Dermis blood vessel endothelial cell (primary cell): ENCODE measurements around the gene EDA. TPM values are rescaled to one million over a fixed set of nuclear protein-coding genes. Genes with fewer than 3 reads are reported as not detected.

Source experiments
- DNase-seq: peaks from one replicate; pipeline ENCODE4 v3.0.0; 2010
- total RNA-seq: library from RNA; depleted of rRNA; stranded (reverse); fragments of >200 nt; gene quantifications from 2 replicates; pipeline ENCODE4 v1.2.3, GENCODE V29; 2014

EDA gene
- total RNA-seq, 1 donor from 2014 or later = 3.1 TPM

DNA sequence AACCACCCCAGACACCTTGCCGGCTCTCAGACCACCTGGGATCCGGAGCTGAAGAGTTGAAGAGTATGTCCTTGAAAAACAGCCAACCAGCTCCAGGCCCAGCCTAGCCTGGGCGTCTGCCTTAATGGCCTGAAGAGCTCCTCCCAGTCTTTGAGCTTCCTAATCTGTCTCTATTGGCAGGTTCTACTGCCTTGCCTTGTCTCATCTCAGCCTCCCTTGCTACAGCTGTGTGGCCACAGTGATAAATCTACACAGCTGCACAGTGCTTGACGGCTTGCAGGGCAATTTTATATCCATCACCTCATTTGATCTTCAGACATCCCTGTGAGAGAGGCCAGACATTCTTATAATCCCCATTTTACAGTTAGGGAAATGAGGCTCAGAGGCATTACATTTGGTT is 413.9 kb downstream of the EDA start:
- no peak for DNase-seq

DNA sequence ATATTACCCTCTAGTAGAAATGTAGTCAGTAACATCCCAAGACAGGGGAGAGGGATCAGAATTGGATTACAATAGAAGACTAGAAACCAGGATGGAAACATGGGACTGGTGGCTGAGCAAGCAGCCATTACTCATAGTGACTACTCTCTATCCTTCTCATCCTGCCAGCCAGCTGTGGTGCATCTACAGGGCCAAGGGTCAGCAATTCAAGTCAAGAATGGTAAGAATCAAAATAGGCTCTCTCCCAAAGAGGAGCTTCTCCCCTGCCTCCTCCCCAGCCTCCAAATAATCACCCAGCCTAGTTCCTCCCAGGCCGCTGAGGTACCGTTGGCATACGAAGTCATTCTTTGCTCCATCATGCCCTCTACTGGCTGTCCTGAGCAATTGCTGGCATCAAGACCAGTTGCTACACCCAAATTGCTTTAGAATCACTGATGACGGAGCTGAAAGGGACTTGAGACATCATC is 414.4 kb downstream of the EDA start:
- DNase-seq = peak; percentile 72

DNA sequence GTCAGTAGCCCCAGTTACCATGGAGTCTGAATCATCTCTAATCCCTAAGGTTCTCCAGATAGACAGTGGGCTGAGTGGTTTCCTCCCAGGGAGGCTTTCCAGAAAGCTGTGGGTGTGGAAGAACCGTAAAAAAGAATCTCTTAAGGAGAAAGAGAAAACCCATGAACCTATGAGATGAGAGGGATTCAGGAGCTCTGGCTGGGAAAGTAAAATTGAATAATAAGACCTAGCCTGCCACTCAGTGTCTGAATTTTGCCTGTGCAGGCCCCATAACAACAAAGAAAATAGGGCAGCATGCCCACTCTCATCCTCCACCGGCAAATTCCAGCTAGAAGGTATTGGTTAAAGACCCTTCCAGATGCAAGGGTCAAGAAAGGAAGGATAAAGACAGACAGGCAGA is 416.9 kb downstream of the EDA start:
- peak; percentile 18 for DNase-seq

DNA sequence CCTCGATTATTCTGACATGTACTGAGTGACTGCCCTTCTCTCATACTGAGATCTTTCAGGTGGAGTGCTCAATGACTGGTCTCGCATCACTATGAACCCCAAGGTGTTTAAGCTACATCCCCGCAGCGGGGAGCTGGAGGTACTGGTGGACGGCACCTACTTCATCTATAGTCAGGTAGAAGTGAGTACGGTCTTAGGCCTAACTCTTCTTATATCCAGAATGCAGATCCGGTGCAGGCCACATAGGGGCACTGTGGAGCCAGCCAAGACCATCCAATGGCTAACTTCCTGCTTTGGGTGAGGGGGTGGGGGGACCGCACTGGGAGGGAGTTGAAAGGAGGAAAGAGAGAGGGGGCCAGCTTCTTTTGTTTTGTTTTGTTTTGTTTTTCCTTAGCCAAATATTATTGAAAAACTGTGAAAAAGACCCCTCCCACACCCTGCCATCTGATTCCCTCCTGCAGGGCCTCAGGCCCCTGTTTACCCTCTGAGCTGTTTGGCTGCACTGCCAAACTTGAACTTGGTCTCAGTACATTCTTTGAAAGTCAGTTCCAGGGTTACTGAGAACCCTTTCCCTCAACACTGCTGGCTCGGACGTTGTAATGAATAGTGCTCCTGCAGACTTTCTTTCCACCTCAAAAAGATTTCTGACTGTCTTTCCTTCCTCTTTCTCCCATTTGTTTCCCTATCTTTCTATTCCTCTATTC is 417.6 kb downstream of the EDA start:
- DNase-seq = peak; percentile 73

DNA sequence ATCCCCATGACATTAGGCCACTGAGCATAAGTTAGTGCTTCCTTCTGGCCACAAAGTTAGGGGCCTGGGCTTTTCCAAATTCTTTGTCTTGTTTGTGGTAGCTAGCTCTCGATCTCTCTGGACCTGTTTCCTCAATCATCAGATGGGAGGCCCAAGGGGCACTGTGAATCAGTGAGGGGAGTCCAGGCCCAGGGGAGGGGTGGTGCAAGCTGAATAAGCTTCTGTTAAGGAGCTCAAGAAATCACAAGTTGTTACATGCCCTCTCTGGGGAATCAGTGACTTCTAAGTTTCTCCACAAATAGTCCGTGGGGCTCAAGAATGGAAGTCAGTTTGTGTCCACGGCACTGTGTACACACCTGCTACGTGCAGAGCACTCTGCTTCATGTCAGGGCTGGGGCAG is 418.7 kb downstream of the EDA start:
- DNase-seq = no peak

DNA sequence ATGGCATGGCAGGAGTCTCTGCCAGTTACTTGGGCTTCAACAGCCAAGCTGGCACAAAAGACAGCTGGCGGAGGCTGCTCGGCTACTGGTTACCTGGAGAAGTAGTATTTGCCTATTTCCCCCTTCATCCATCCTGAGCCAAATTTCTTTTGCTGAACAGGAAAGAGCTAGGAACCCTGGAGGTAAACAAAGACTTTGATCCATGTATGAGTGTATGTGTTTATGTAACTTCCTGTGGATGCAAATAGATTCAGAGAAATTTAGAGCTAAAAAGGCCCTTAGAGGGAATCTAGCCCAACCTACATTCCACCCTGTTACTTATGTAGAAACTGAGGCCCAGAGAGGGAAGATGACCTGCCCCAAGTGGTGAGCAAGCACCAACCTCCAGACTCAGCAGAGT is 422.6 kb downstream of the EDA start:
- no peak for DNase-seq

DNA sequence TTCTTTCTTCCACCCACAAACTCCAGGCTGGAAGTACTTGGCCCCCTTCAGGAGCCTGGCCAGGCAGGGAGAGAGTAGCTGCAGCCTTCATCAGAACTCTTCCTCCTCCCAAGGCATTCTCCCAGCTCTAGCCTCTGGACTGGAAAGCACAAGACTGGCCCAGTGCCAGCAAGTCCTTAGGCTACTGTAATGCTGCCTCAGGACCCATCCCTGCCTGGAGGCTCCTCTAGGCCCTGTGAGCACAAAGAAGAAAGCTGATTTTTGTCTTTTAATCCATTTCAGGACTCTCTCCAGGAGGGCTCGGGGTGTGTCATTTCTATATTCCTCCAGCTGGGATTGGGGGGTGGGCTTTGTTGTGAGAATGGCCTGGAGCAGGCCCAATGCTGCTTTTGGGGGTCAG is 423.0 kb downstream of the EDA start:
- peak; percentile 31 for DNase-seq

DNA sequence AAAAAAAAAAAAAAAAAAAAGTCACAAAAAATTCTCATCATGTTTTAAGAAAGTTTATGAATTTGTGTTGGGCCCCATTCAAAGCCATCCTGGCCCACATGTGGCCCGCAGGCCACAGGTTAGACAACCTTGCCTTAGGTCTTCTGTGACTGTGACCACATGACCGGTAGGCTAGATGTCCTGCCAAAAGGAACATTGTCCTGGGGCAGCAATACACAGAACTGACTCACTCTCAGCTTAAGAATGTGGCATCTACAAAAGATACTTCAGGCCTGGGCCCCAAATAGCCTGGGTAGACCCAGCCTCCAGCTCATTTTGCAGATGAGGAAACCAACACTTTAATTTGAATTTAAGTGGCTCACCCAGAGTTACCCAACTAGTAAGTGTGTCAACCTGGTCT is 423.8 kb downstream of the EDA start:
- peak; percentile 24 for DNase-seq

DNA sequence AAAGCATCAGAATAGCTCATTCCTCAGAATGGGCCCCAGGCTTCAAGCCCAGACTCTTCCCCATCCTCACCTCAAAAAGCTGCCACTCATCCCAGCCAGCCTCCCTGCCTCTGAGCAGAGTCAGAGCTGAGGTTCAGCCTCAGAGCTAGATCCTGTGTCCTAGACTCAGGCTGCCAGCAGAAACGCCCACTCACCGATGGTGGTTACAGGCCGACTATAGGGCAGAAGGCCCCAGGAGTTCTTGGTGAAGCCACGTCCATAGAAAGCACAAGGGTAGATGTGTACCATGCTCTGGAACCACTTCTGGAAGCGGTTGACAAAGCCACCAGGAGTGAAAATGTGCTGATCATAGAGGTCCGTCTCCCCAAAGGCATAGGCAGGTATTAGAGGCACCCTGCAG is 426.1 kb downstream of the EDA start:
- DNase-seq = no peak

DNA sequence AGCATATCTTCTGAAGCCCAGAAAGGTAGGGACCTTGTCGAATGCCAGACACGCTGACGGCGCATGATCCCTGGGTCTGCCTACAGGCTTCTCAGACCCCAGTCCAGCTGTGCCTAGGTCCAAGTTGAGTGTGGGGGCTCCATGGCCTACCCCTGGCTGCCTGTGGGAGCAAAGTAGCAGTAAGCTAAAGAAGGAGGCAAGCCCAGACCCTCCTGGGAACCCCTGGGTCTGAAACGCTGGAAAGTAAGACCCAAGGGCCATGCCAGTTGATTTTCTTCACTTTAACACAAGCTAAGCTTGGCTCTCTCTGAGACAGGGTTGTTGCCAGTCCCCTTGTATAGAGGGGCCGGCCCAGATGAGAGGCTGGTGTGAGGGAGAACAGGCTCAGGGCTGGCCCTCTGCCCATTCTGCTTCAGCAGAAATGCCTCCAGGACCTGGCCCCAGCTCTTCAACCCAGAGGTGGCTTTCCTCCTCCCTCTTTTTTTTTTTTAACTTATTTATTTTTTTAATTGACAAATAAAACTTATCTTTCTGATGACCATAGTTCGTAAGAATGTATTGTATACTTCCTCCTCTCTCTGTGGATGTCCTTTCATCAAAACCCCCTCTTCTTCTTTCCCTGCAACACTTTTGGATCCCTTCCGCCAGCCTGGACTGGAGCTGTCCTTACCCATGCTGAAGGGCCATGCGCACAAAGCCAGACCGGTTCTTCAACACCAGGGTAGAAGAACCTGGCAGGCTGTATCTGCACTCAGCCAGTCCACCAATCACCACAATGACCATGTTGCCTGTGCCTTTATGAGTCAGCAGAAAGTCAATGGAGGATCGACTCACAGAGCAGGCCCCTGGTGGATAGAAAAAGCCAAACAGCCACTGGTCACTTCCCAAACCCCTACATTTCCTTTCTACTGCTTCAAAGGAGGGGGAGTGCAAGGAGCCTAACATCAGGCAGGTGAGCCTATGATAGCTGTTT is 426.8 kb downstream of the EDA start:
- DNase-seq = peak; percentile 9

DNA sequence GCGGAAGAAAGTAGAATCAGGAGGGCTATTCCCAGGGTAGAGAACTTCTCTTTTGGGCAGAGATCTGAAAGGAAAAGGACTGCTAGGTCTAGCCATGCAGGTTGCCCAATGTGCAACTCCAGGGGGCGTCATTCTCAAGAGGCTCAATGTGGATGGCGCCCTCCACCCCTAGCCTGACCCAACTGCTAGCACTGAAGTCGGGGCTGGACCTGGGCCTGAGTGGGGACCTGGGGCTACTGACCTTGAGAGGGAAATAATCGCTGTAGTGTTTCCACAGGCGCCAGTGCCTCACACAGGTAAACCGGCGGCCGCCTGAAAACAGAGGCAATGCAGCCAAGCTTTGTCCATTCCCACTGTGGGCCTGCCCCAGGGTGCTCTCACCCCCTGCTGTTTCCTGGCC is 427.8 kb downstream of the EDA start:
- DNase-seq = no peak

DNA sequence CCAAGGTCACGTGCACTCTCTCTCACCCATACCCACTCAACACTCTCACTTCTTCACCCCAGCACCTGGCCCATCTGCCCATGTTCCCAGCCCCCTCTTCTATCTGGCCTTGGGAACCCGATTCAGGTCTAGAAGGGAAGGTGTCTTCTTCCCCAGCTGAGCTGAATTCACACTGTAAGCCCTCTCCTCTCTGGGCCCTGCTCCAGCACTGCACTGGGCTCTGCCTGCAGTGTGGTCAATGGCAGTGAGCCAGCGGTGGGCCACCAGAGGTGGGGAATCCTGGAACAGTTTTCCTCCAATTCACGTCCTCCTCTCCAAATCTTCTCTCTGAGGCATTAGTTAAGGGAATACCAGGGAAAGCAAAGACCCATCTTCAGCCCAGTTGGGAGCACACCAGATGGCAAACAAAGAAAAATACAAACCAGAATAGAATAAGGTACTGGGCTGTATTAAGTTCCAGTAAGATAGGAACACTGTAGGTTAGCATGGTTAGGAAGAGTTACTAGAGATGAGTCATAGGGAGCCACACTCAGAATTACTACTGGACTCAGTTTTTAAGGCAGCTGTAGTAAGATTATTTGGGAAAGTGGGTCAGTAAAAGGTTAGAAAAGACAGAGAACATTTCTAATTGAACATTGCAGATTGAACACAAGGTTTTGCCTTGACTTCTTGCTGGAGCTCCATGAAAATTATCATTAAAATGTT is 428.8 kb downstream of the EDA start:
- peak; percentile 27 for DNase-seq

DNA sequence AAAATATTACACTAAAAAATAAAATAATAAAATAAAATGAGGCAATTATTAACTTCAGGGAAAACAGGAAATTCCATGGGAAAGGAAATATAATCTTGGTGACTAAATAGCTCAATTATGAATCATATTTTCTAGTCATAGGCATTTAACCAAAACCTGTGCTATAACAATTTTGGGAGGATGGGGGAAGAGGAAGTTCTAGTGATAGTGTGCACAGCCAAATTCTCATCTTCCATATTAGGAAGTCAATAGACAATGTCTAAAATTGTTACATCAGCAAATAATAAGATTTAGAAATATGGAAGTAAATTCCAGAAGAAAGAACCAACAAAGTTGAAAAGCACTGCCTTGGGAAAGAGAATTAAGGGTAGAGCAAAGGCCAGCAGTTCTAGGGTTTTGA is 431.1 kb downstream of the EDA start:
- peak; percentile 60 for DNase-seq

DNA sequence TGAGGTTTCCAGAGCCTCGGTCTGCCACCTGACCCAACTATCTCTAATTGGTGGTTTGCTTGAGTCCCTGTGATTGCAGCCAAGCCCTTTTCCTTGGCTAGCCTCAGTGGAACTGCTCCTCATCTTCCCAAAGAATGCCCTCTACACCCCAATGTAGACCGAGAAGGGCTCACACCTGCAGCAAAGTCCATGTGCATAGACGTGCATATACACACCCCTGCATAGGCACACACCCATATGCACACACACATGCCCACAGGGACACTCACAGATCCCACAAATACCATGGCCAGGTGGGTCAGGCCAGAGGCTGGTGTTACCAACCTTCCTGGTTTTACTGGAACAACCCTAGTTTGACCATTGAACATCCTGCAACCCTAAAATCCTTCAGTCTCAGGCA is 433.5 kb downstream of the EDA start:
- DNase-seq = no peak

DNA sequence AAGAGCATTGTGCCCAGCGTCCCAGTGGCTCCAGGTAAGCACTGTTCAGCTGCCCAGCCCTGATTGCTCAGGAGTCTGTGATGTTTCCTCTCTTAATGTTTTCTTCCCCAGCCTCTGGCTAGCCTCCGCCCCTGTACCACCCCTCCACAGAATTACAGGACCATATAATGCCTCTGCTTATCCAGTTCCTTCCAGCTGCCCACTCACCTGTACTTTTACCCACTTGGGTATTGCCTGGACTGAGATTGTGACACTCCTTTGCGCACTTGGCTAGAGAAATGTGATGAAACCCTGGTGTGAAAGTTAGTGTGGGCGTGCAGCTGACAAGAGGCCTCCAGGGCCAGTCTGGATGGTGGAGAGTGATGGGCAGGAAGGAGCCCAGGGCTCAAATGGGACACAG is 434.0 kb downstream of the EDA start, which contains the start of gene AWAT2:
Gene AWAT2 (minus strand): TSS at position 14 of the 400 bp plus-strand sequence. CDS start 6 bp downstream, at position 8.
- DNase-seq = no peak

DNA sequence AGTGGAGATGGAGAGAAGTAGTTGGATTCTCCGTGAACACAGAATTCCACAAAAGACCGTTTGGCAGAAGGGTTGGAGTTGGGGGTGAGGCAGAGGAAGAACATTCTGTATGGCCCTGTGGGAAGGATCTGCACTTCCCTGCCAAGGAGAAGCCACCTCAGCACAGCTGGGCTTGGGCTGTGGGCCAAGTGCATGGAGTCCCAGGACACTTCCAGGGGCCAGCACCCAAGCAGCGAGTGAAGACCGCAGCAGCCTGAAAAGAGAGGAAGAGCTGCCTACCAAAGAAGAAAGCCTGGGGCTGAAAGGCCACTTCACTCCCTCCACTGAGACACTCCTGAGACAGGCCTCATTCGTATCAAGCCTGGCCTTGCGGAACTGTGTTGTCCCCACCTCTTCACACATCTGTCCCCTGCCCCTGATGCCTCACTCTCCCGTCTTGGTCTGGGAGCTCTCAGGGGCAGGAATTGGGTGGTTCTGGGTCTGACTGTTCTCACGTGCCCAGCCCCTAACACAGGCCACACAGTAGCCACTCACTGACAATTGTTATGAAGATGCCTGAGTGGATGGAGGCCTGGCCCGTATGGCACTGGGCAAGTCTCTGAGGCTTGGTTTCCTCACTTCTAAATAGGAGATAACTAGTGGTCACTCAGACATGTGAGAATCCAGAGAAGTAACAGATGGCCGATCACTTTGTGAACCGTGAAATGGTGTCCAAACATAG is 437.1 kb downstream of the EDA start:
- no peak for DNase-seq

DNA sequence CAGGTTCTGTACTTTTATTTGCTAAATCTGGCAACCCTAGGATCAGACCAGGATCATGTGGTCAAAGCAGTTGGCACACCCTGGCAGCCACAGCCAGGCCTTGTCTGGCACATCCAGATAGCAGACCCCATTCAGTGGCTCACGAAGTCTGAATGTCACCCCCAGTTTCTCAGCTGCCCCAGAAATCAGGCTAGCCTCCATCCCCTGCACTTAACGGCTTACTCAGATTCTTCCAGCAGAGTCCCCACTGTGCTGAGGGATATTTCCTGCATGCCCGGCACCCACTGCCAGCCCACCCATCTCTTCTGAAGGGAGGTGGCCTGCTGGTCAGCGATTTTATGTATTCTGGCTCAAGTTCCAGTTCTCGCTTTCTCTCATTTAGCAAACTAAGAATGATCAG is 438.5 kb downstream of the EDA start:
- no peak for DNase-seq

DNA sequence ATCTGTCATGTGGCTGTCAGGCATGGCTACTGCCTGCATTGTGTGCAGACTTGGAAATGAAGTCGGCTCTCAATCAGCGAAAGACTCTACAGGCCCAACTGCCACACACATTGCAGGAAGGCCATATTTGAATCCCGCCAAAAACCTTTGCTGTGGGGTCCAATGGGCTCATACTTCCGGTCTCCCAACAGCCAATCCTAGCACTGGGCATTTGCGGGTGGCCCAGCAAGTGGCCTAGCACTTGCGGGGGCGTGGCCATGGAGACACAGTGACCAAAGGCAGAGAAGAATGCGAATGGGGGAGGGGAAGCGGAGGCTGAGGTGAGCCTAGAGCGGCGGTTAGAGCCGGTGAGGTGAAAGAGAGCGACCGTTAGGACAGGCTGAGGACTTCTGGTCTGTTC is 446.2 kb downstream of the EDA start, which contains the start of gene OTUD6A:
Gene OTUD6A (plus strand): TSS at position 382 of the 400 bp plus-strand sequence. CDS start 68 bp downstream, outside the sequence.
- no peak for DNase-seq

DNA sequence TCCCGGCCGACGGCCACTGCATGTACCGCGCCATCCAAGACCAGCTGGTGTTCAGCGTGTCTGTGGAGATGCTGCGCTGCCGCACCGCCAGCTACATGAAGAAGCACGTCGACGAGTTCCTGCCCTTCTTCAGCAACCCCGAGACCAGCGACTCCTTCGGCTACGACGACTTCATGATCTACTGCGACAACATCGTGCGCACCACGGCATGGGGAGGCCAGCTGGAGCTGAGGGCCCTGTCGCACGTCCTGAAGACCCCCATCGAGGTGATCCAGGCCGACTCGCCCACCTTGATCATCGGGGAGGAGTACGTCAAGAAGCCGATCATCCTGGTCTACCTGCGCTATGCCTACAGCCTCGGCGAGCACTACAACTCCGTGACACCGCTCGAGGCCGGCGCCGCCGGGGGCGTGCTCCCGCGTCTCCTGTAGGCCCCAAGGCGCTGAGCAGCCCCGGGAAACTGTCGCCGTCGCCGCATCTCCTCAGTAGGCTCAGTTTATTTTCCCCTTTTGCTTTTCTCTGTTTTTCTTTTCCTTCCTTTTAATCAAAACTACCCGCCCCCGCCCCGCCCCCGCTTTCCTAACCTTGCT is 447.1 kb downstream of the EDA start:
- DNase-seq = no peak

DNA sequence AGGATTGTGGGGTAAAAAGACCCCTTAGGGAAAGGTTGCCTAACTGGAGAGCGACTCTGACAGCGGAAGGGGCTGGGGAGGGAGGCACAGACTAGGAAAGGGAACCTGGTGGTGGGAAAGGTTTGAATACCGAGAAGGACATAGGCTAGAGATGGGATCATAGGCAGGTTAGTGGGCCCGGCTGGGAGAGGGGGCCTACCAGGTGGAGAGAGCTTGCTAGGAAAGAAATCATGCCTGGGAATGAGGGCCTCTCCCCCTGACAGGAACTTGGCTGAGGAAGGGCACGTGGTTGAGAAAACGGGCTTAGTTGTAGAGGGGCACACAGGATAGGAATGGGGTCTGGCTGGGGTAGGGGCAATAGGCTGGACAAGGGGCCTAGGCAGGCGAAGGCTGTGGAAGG is 450.7 kb downstream of the EDA start:
- no peak for DNase-seq

DNA sequence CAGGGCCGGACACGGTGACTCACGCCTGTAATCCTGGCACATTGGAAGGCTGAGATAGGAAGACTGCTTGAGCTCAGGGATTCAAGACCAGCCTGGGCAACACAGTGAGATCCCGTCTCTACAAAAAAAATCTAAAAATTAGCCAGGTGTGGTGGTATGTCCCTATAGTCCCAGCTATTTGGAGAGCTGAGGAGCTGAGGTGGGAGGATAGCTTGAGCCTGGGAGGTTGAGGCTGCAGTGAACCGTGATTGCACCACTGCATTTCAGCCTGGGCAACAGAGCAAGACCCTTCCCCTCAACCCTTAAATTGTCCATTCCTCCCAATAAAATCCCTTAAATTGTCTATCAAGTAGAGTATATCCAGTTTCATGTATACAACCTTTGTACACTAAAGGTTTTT is 463.4 kb downstream of the EDA start:
- no peak for DNase-seq

DNA sequence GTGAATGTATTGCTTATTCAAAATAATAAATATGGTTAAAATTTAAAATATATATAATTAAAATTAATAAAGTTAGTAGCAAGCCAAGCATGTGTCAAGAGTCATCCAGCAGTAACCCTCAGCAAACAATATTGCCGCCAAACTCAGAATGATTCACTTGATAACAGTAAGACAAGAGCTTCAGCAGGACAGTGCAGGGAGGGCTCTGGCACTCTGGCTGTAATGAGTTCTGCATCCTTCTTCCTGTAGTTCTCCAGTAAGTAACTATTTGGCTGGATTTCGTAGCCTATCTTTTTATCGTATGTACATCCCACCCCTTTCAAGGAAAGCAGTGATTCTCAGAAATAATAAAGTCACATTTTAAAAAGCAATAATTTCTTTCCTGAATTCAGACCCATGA is 464.0 kb downstream of the EDA start:
- DNase-seq = no peak
